ENCODE data around the gene ZNF689.
A peak's percentile ranks its signal among the peaks of the same experiment; 100 is the strongest.

Gene ZNF689

DNA sequence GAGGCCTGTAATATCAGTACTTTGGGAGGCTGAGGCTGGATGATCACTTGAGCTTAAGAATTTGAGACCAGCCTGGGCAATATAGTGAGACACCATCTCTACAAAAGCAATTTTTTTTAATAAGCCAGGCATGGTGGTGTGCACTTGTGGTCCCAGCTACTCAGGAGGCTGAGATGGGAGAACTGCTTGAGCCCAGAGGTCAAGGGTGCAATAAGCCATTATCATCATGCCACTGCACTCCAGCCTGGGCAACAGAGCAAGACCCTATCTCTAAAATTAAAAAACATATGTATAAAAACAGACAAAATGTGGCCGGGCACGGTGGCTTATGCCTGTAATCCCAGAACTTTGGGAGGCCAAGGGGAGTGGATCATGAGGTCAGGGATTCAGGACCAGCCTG, 21.5 kb downstream of the ZNF689 start:
- TF ChIP-seq, protein P1, sequence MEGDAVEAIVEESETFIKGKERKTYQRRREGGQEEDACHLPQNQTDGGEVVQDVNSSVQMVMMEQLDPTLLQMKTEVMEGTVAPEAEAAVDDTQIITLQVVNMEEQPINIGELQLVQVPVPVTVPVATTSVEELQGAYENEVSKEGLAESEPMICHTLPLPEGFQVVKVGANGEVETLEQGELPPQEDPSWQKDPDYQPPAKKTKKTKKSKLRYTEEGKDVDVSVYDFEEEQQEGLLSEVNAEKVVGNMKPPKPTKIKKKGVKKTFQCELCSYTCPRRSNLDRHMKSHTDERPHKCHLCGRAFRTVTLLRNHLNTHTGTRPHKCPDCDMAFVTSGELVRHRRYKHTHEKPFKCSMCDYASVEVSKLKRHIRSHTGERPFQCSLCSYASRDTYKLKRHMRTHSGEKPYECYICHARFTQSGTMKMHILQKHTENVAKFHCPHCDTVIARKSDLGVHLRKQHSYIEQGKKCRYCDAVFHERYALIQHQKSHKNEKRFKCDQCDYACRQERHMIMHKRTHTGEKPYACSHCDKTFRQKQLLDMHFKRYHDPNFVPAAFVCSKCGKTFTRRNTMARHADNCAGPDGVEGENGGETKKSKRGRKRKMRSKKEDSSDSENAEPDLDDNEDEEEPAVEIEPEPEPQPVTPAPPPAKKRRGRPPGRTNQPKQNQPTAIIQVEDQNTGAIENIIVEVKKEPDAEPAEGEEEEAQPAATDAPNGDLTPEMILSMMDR (IDR thresholded peaks at IDR 0.05; ENCODE audit: low read depth, low read length), result no peak

DNA sequence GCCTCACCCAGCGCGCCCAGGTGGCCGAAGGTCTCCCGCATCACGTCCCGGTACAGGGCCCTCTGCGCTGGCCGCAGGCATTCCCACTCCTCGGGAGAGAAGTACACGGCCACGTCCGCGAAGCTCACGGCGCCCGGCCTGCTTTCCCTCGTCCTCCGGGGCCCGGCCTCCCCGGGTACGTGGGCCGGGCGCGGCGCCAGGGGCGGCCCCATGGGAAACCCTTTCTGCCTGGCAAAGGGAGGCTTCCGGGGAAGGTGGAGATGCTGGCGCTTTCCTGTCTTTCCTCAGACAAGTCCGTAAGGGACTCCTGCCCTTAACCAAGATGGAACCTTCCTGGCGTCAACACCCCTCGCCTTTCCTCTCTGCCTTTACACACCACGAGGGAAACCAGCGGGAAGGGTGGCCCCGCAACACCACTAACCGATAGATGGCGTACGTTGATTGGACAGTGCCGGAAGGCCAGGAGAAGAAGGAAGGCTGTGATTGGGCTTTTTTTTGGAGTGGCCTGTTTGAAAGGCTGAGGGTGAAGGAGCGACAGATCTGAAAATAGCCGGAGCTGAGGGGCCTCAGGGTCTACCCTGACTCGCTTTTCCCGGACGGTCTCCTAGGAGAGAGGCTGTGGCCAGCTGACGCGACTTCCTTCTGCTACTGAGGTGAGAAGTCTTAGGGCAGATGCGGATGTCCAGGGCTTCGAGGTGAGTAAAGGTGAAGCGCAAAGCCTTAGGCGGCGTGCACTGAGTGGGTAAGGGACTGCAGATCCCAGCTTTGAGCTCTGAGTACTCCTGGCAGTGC, 24.6 kb downstream of the ZNF689 start, which contains the start of gene ZNF785:
Gene ZNF785, minus strand, starts transcription at position 298 of the 792 bp plus-strand sequence. Its CDS starts 86 bp downstream, at position 212.
- TF ChIP-seq, protein P1 (IDR thresholded peaks at IDR 0.05; ENCODE audit: low read depth, low read length), result peak; percentile 34
- DNase-seq (ENCODE audit: extremely low read depth, low read depth), result peak; percentile 98

More for the DNA sequence above, 21.5 kb downstream of the ZNF689 start:
- no peak for DNase-seq (ENCODE audit: extremely low read depth, low read depth)

DNA sequence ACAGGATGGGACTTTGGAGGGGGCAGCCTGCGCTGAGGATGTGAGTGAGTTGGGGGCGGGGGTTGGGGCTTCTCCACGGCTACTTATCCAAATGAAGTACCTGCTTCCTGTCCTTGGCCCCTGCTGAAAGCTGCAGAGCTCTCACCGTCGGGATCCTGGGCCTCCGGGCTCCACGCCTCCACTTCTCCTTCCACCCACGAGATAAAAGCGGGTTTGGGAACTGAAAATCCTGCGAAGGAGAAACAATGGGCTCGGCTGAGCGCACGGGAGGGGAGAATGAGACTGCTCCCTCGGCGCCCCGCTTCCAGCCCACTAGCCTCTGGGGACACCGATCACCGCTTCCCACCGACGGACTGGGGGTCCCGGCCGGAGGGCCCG, 25.2 kb downstream of the ZNF689 start:
- TF ChIP-seq, protein P1 (IDR thresholded peaks at IDR 0.05; ENCODE audit: low read depth, low read length), result no peak
- no peak for DNase-seq (ENCODE audit: extremely low read depth, low read depth)

- TF ChIP-seq, protein P1 (IDR thresholded peaks at IDR 0.05; ENCODE audit: low read depth, low read length), result no peak
- DNase-seq (ENCODE audit: extremely low read depth, low read depth), result no peak
Observed at GRCh38 chr16:30582611-30583340, 27.4 kb downstream of the ZNF689 start.

DNA sequence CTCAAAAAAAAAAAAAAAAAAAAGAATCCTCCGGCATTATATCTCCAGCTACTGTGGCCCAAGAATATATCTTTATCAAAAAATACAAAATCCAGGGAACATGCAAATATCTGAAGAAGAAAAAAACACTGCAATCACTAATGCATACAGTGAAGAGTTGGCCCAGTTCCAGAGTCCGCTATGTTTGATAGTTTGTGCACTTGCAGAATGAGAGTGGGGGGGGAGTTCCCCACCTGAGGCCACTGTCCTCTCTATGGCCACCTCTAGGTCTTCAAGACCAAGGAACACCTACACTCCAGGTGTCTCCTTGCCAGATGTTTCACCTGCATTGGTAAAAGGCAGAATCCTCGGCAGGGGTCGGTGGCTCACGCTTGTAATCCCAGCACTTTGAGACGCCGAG, 28.7 kb downstream of the ZNF689 start:
- TF ChIP-seq, protein P1 (IDR thresholded peaks at IDR 0.05; ENCODE audit: low read depth, low read length), result no peak
- no peak for DNase-seq (ENCODE audit: extremely low read depth, low read depth)

GRCh38 chr16:30574678-30575077, 35.5 kb downstream of the ZNF689 start:
- no peak for DNase-seq (ENCODE audit: extremely low read depth, low read depth)
- TF ChIP-seq, protein P1 (IDR thresholded peaks at IDR 0.05; ENCODE audit: low read depth, low read length), result no peak
